Adrenal gland (tissue), 12 donors: ENCODE results near the gene KIF26B. TPM values are rescaled to one million over a fixed set of nuclear protein-coding genes. Genes with fewer than 3 reads are reported as not detected.

Experiments used
- DNase-seq, 7 donors: peaks; one replicate each; pipeline ENCODE4 v3.0.0-alpha.2; 2019 to 2020
- H3K27ac ChIP-seq, 5 donors: fragments of 200-600 bp; sonication (generic) in 4 of 5; 1 replicate in 3 of 5; 2 replicates in 2 of 5; pipeline versions ENCODE4 v1.5.1 to v1.8.0; 2016 to 2020; ENCODE audit warnings: mild to moderate bottlenecking in 1 of 5
- H3K27me3 ChIP-seq: fragments of 200-600 bp; 2 replicates; pipeline ENCODE4 v1.8.0; 2021
- H3K36me3 ChIP-seq, 2 donors: fragments of 200-600 bp; replicated peaks in 1 of 2; 1 replicate in 1 of 2; 2 replicates in 1 of 2; pipeline versions ENCODE4 v1.5.1 to v1.8.0; 2018 to 2022
- H3K4me1 ChIP-seq, 2 donors: fragments of 200-600 bp; replicated peaks in 1 of 2; 1 replicate in 1 of 2; 2 replicates in 1 of 2; pipeline versions ENCODE4 v1.5.1 to v1.8.0; 2018 to 2021
- H3K4me3 ChIP-seq, 4 donors: fragments of 200-600 bp; sonication (generic) in 3 of 4; one replicate each; pipeline ENCODE4 v1.5.1; 2016 to 2018
- H3K9me3 ChIP-seq, 3 donors: fragments of 200-600 bp; sonication (generic) in 1 of 3; replicated peaks in 1 of 3; 1 replicate in 2 of 3; 2 replicates in 1 of 3; pipeline versions ENCODE4 v1.5.1 to v1.8.0; 2016 to 2021
- POLR2A ChIP-seq, 2 donors: fragments of 450-650 bp; IDR thresholded peaks; one replicate each; pipeline ENCODE4 v1.6.1; 2017; ENCODE audit warnings: antibody characterized with exemption in 2 of 2, mild to moderate bottlenecking in 2 of 2, moderate library complexity in 1 of 2
- WGBS, 4 donors: extraction: QIAGEN DNeasy Blood & Tissue Kit in 2 of 4; methylation state at CpG; one replicate each; pipeline versions ENCODE4 v1.1.5 to v1.1.7; 2013 to 2017; 5-methylcytosine and 5-hydroxymethylcytosine counted together
- intact Hi-C, 2 donors: fragments of 100-400 bp; cut with DNase I; formaldehyde crosslinking; loops; one replicate each; pipeline versions ENCODE4 v1.14.1 to v1.15.0; 2022 to 2023
- polyA plus RNA-seq, 3 donors: library from polyadenylated mRNA; stranded (reverse); fragments of 200-250 nt in 2 of 3; fragments of 350-450 nt in 1 of 3; fragmentation: Illumina TruSeq in 1 of 3; extraction: RNeasy Lipid Tissue Mini Kit (QIAGEN cat#74804) in 1 of 3; gene quantifications; one replicate each; pipeline ENCODE4 v1.2.3, GENCODE V29; 2013 to 2014
- total RNA-seq, 9 donors: library from RNA; depleted of rRNA in 4 of 9; stranded (reverse); fragments of >200 nt in 4 of 9; fragments of 120-200 nt in 1 of 9; fragmentation: NEBNext Ultra II Directional in 1 of 9; extraction: Animal tissue kit (Norgen Biotek cat#: 25700) in 1 of 9; gene quantifications; one replicate each; pipeline versions ENCODE4 v1.1.0 to v1.2.4, GENCODE V29; 2013 to 2023
- TF ChIP-seq, protein P1 (sequence below), 6 experiments: fragments of 450-650 bp in 4 of 6; fragments of 200-600 bp in 2 of 6; sonication (generic) in 1 of 6; IDR thresholded peaks; 1 replicate in 5 of 6; 2 replicates in 1 of 6; pipeline versions ENCODE4 v1.5.1 to v1.8.0; 2016 to 2021; ENCODE audit warnings: antibody characterized with exemption in 6 of 6, mild to moderate bottlenecking in 2 of 6, moderate library complexity in 1 of 6
- donor health status: healthy with polysubstance abuse.
- donor health status: Bipolar disorder and iron deficiency.
- donor health status: DM: yes; HTN: yes; CAD: no.
- donor health status: DM: no; HTN: no; CAD: no.
- donor health status: DM: no; HTN: no; CAD: no.
- donor health status: DM: yes; HTN: yes; CAD: no.

Gene KIF26B
- total and polyA plus RNA-seq, 12 donors, result 0.20 to 4.6 (median 2.6) TPM

GRCh38 chr1:245690946-245691541, 536.3 kb downstream of the KIF26B start:
- no peak for DNase-seq
- Histone ChIP-seq H3K9me3 (no peaks in the 10 kb centered on the region), H3K27me3 (no peaks in the 10 kb centered on the region), H3K4me1 (no peaks in the 10 kb centered on the region), H3K4me3 (no peak overlapping the region), H3K27ac (no peak overlapping the region), H3K36me3 (no peaks in the 10 kb centered on the region)
- intact Hi-C loops, result no loop called here
- 70 to 79% (median 75%) methylated on average over 13 of the region's 13 CpGs for WGBS, 4 donors
- TF ChIP-seq, protein P1, sequence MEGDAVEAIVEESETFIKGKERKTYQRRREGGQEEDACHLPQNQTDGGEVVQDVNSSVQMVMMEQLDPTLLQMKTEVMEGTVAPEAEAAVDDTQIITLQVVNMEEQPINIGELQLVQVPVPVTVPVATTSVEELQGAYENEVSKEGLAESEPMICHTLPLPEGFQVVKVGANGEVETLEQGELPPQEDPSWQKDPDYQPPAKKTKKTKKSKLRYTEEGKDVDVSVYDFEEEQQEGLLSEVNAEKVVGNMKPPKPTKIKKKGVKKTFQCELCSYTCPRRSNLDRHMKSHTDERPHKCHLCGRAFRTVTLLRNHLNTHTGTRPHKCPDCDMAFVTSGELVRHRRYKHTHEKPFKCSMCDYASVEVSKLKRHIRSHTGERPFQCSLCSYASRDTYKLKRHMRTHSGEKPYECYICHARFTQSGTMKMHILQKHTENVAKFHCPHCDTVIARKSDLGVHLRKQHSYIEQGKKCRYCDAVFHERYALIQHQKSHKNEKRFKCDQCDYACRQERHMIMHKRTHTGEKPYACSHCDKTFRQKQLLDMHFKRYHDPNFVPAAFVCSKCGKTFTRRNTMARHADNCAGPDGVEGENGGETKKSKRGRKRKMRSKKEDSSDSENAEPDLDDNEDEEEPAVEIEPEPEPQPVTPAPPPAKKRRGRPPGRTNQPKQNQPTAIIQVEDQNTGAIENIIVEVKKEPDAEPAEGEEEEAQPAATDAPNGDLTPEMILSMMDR (IDR thresholded peaks at IDR 0.05), result no peak
- no peak for TF ChIP-seq POLR2A (IDR thresholded peaks at IDR 0.05)

- intact Hi-C loops, result no loop called here
These were observed 537.1 kb downstream of the KIF26B start for GRCh38 chr1:245691897-245692296.

GRCh38 chr1:245692318-245692717, 537.5 kb downstream of the KIF26B start:
- Histone ChIP-seq H3K36me3 (no peaks in the 10 kb centered on the region), H3K27me3 (no peaks in the 10 kb centered on the region), H3K4me1 (no peaks in the 10 kb centered on the region), H3K9me3 (no peaks in the 10 kb centered on the region), H3K4me3 (no peak overlapping the region), H3K27ac (no peak overlapping the region)
- TF ChIP-seq, protein P1 (IDR thresholded peaks at IDR 0.05), result no peak
- no peak for TF ChIP-seq POLR2A (IDR thresholded peaks at IDR 0.05)
- WGBS, 4 donors, result 93 to 99% (median 95%) methylated on average over 8 to 12 of the region's 12 CpGs
- no peak for DNase-seq
- intact Hi-C loops, result no loop called here

More at GRCh38 chr1:245691897-245692296, 537.1 kb downstream of the KIF26B start:
- Histone ChIP-seq H3K36me3 (no peaks in the 10 kb centered on the region), H3K27me3 (no peaks in the 10 kb centered on the region), H3K27ac (no peak overlapping the region), H3K9me3 (no peaks in the 10 kb centered on the region), H3K4me3 (no peak overlapping the region), H3K4me1 (no peaks in the 10 kb centered on the region)
- no peak for DNase-seq
- TF ChIP-seq, protein P1 (IDR thresholded peaks at IDR 0.05), result no peak
- no peak for TF ChIP-seq POLR2A (IDR thresholded peaks at IDR 0.05)
- 93 to 96% (median 95%) methylated on average over 3 of the region's 3 CpGs for WGBS, 4 donors

DNA sequence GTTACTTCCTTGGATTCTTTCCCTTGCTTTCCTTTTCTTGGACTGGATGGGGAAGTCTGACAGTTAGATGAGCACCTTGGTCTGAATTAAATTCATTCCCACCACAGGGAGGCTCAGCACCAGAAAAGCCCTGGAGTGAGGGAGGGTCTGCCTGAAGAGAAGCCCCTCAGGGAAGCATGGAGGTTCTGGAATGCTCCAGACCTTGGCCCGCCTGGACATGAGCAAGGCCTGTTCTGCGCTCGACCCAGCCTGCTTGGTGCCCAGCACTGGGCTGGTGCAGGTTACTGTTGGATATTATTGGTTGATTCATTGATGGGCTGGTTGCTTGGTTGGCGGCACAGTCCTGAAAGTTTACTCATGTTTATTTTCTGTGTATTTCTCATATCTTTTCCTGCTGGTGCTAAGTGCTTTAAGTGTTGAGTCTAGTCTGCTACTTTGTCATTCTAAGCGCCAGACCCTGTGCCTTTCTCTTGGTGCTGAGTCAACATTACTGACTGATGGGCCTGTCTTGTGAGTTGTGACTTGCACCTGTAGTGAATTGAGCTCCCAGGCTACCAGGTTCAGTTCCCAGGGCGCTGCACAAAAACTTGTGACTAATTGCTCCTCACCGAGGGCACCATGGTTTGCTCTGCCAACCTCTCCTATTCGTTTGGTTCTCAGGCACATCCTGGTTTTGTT, 538.5 kb downstream of the KIF26B start:
- no peaks in the 10 kb centered on the region for H3K4me1 ChIP-seq
- no peaks in the 10 kb centered on the region for H3K27me3 ChIP-seq
- no peak overlapping the region for H3K4me3 ChIP-seq
- WGBS, 4 donors, result 84 to 86% (median 85%) methylated on average over 7 to 8 of the region's 8 CpGs
- intact Hi-C loops, result no loop called here
- no peak for DNase-seq
- no peak overlapping the region for H3K27ac ChIP-seq
- no peaks in the 10 kb centered on the region for H3K9me3 ChIP-seq
- no peak for TF ChIP-seq POLR2A (IDR thresholded peaks at IDR 0.05)
- TF ChIP-seq, protein P1 (IDR thresholded peaks at IDR 0.05), result no peak
- H3K36me3 ChIP-seq, result no peaks in the 10 kb centered on the region
